AG04449 (cell line): ENCODE data around the gene SSRP1.

Source experiments
- CTCF ChIA-PET: fragments of 350-600 bp; formaldehyde crosslinking; extraction: SDS; loops from one replicate; lab custom pipeline; 2021; ENCODE audit warnings: antibody characterized with exemption; lab: Yijun Ruan, JAX
- POLR2A ChIA-PET: fragments of 400-600, 350-600 bp; formaldehyde crosslinking; extraction: SDS; loops from one replicate; lab custom pipeline; 2020; ENCODE audit warnings: antibody characterized with exemption, inconsistent platforms; lab: Yijun Ruan, JAX
- DNase-seq: peaks from one replicate; pipeline ENCODE4 v3.0.0-alpha.2; 2010; ENCODE audit warnings: low read depth, low spot score
- H3K4me3 ChIP-seq: 2 replicates; pipeline ENCODE4 v1.5.1; 2011; ENCODE audit warnings: low read depth, mild to moderate bottlenecking, control low read depth, low read length
- TF ChIP-seq, protein P1 (sequence below): IDR thresholded peaks from one replicate; pipeline ENCODE4 v1.5.1; 2011; ENCODE audit warnings: mild to moderate bottlenecking, moderate library complexity, low read length, control low read depth, inconsistent platforms; ENCODE audit not compliant: insufficient read depth; ENCODE audit errors: missing control alignments

Gene SSRP1

DNA sequence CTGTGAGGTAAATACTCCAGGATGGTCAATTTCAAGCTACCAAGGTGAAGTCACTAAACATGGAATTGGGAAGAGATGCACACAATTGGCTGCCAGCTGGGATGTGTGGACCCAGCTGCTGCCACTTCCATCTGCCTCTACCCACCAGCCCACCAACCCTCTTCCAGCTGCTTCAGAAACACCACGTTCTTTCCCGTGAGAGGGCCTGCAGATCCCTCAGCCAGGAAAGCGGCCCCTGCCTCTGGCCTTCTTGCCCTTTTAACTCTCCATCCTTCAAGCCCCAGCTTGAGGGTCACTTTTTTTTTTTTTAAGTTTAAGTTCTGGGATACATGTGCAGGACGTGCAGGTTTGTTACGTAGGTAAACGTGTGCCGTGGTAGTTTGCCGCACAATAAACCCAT, 25.3 kb upstream of the SSRP1 start:
- ChIA-PET CTCF (interaction anchor here (5.5 kb wide), 1 partner anchor 10 kb away, joined by 27 read pairs; no protein-coding TSS in a partner anchor), POLR2A (interaction anchor here (0.6 kb wide), 1 partner anchor 472 kb away, joined by 3 read pairs; no protein-coding TSS in a partner anchor)
- no peak overlapping the region for H3K4me3 ChIP-seq
- TF ChIP-seq, protein P1, sequence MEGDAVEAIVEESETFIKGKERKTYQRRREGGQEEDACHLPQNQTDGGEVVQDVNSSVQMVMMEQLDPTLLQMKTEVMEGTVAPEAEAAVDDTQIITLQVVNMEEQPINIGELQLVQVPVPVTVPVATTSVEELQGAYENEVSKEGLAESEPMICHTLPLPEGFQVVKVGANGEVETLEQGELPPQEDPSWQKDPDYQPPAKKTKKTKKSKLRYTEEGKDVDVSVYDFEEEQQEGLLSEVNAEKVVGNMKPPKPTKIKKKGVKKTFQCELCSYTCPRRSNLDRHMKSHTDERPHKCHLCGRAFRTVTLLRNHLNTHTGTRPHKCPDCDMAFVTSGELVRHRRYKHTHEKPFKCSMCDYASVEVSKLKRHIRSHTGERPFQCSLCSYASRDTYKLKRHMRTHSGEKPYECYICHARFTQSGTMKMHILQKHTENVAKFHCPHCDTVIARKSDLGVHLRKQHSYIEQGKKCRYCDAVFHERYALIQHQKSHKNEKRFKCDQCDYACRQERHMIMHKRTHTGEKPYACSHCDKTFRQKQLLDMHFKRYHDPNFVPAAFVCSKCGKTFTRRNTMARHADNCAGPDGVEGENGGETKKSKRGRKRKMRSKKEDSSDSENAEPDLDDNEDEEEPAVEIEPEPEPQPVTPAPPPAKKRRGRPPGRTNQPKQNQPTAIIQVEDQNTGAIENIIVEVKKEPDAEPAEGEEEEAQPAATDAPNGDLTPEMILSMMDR = no peak
- DNase-seq = no peak

DNA sequence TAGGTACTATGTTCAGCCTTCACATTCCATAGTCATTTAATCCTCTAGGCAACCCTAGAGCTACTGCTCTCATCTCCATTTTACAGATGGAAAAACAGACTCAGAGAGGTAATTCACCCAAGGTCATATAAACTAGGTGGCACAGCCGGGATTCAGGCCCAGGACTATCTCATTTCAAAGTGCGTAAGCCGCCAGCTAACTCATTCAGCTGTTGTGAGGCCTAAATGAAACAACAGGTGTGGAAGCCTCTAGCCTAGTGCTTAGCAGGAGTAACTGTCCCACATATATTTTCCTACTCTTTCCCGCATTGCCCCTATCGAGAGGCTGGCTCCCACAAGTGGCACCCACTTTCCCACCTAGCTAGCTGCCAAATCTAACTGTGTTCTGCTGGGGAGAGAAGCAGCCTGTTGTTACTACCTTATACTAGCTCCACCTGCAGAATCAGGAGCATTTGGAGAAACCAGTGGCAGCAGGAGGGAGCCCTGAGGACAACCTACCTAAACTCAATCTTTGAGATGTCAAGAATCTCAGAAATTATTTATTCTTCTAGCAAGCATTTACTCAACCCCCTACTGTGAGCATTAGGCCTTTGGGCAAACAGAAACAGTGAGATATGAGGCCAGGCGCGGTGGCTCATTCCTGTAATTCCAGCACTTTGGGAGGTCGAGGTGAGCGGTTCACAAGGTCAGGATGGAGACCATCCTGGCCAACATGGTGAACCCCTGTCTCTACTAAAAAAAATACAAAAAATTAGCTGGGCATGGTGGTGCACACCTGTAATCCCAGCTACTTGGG, 24.4 kb upstream of the SSRP1 start:
- TF ChIP-seq, protein P1 = no peak
- ChIA-PET POLR2A (interaction anchor here (0.6 kb wide), 1 partner anchor 473 kb away, joined by 3 read pairs; no protein-coding TSS in a partner anchor), CTCF (interaction anchor here (0.7 to 5.7 kb wide), 5 partner anchors 9 to 285 kb away, joined by 4 to 40 read pairs (median 6); no protein-coding TSS in a partner anchor)
- H3K4me3 ChIP-seq = no peak overlapping the region
- DNase-seq = no peak

DNA sequence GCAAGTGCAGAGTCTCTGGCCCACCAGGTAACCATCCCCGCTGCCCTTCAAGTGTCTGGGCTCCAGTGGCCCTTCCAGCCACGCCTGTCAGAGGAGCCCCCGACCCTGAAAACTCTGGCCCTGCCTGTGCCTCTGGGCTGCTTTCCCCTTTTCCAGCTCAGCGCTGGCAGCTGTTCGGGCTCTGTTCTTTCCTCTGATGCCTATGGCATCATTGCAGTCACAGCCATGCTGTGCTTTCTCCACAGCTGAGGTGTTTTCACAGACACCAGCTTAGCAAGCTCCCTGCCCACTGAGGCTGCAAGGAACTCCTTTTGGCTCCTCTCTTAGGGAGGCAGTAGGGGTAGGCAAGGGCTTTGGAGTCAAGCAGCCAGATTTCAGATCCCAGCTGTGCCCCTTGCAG, 23.7 kb upstream of the SSRP1 start:
- TF ChIP-seq, protein P1 = no peak
- H3K4me3 ChIP-seq = no peak overlapping the region
- no peak for DNase-seq
- POLR2A ChIA-PET = no interaction called here
- CTCF ChIA-PET = interaction anchor here (1.0 to 5.7 kb wide), 6 partner anchors 8 to 209 kb away, joined by 3 to 40 read pairs (median 5); no protein-coding TSS in a partner anchor

DNA sequence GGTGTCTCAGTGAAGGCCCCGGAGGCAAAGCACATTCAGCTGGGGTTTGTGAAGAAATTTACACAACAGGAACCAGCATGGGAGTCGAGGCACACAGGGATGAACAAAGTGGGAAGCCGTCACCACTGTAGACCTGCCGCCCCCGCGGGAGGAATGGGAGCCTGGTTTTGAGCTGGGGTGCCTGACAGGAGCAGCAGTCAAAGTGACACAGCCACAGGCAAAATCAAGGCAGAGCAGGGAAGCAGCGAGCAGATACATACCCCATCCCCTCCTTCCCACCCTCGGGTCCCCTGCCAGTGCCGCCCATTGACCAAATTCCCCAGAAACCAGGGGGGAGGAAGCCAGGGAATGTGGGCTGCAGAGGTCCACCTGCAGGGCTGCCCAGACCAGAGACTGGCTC, 23.3 kb upstream of the SSRP1 start:
- POLR2A ChIA-PET = no interaction called here
- TF ChIP-seq, protein P1 = no peak
- CTCF ChIA-PET = interaction anchor here (1.0 to 5.7 kb wide), 5 partner anchors 8 to 209 kb away, joined by 3 to 40 read pairs (median 6); no protein-coding TSS in a partner anchor
- DNase-seq = no peak
- H3K4me3 ChIP-seq = no peak overlapping the region

DNA sequence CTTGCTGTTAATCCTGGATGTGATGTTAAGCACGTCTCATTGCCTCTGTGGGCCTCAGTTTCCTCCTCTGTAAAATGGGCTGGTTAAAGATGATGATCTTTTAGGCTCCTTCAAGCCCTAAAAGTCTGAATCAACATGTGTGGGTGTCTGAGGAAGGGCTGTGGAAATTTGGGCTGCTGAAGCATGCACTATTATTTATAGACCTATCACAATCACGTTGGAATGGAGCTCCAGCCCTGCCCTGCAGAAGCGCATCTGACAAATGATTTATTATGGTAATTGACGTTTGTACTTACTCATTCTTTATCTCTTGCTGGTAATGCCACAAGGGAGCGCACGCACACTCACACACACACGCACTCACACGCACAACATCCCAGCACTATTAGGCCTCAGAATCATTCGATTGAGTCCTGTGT, 22.9 kb upstream of the SSRP1 start:
- DNase-seq = no peak
- TF ChIP-seq, protein P1 = no peak
- no peak overlapping the region for H3K4me3 ChIP-seq
- POLR2A ChIA-PET = no interaction called here
- CTCF ChIA-PET = interaction anchor here (1.0 to 5.7 kb wide), 6 partner anchors 7 to 210 kb away, joined by 3 to 40 read pairs (median 8); no protein-coding TSS in a partner anchor

DNA sequence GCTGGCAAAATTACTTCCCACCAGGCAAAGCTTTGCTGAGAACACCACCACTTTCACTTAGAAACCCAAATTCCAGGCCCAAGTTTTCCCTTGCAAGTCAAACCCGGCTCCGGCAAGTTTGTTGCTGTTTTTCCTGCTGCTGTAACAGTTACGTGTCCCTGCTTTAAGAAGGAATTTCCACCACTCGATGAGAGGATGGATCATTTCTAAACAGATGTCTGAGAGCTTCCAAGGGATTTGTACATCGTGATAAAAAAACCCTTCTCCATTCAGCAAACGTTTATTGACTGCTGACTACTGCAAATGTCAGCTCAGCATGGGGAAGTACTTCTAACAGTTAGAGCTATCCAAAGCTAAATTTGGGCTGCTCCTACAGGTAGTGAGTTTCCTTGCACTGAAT, 22.2 kb upstream of the SSRP1 start:
- no peak for DNase-seq
- no peak overlapping the region for H3K4me3 ChIP-seq
- TF ChIP-seq, protein P1 = no peak
- POLR2A ChIA-PET = no interaction called here
- CTCF ChIA-PET = interaction anchor here (1.1 to 5.7 kb wide), 4 partner anchors 11 to 169 kb away, joined by 3 to 40 read pairs (median 8); no protein-coding TSS in a partner anchor
